KG1 (cell line): ENCODE results near the gene FAM219B.
A peak's percentile ranks its signal among the peaks of the same experiment; 100 is the strongest.
"Not testable (repeated sequence)": the region's sequence is repeated elsewhere in the genome, so short reads cannot be mapped to it uniquely, and the experiment has no call there.

ENCODE experiments used
- DNase-seq: peaks from one replicate; lab custom pipeline; 2025; lab: John Stamatoyannopoulos, UW

The FAM219B gene

GRCh38 chr15:74903676-74904075, 3.0 kb downstream of the FAM219B start:
- no peak for DNase-seq

DNA sequence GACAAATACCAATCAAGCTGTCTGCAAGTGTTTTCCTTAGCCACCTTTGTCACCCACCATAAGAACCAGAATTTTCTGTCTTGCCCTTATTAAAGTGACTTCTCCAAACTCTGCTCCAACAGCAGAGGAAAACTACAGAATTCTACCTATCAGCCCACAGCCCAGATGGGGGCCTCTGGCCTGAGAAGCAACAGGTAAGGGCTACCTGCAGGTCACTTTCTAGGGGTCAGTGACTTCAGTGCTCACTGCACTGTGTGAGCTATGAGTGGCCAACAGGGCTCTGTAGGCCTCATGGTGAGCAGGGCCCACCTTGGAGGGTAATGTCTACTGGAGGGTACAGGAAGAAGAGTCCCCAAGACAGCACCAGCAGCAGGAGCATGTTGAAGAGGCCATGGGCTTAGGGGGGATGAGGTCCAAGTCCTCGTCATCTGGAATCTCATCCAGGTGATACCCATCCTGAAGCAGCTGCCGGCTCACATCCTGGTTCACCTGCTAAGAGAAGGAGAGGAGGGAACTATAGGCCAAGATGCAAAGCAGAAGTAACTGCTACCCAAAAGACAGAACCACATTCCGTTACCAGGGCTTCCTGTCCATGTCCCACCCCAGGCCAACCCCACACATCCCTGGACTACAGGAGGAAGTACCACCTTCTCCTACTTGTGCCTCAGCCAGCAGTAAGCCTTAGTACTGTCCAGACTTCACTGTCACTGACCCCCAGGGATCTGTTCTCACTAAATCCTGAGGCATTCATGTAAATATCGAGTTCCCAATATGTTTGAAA, 4.2 kb downstream of the FAM219B start:
- DNase-seq: no peak

DNA sequence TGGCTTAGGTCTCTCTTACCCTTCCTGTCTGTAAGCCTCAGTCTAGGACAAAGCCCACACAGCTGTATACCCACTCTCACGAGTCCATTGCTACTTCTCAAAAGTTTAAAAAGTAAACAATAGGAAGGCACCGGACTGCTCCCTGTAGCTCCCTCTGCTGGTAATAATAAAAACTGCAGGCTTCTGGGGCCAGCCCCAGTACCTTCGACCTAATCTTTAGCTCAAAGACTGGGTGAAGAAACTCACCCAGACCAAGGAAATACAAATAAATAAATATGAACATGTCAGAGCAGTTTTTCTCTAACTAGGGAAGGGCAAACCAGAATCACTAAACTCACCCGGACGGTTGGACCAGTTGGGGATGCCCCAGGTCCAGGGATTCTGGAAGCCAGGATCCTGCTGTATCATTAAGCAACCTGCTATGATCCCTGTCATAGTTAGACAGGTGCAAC, 5.0 kb downstream of the FAM219B start:
- DNase-seq: peak; percentile 51

GRCh38 chr15:74897300-74897701, 9.3 kb downstream of the FAM219B start:
- DNase-seq: no peak

GRCh38 chr15:74896316-74896715, 10.3 kb downstream of the FAM219B start:
- DNase-seq: no peak

- DNase-seq: no peak
Measured at GRCh38 chr15:74895830-74896229, 10.8 kb downstream of the FAM219B start.

- not testable (repeated sequence) for DNase-seq
Measured at GRCh38 chr15:74894383-74894782, 12.3 kb downstream of the FAM219B start.

- DNase-seq: no peak
Measured at GRCh38 chr15:74893627-74894026, 13.0 kb downstream of the FAM219B start.

- DNase-seq: no peak
Measured at GRCh38 chr15:74892931-74893330, 13.7 kb downstream of the FAM219B start.

- no peak for DNase-seq
Measured at GRCh38 chr15:74892313-74892712, 14.3 kb downstream of the FAM219B start.

DNA sequence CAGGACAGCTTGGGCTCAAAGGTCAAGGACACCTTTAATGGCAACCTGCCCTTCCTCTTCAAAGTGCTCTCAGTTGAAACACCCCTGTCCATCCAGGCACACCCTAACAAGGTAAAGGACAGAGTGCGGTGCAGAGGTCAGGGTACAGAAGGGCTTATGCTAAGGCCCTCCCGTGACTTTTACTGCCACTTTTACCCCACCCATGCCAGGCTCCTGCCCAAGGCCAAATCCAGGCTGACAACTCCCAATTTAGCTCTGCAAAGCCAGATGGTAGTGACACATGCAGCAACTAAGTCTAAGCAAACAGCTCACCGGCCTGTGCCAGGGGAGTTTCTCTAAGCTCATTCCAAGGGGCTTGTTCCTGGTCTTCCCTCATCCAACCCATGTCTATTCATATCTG, 15.2 kb downstream of the FAM219B start:
- no peak for DNase-seq

GRCh38 chr15:74890665-74890960, 16.0 kb downstream of the FAM219B start:
- DNase-seq: no peak

DNA sequence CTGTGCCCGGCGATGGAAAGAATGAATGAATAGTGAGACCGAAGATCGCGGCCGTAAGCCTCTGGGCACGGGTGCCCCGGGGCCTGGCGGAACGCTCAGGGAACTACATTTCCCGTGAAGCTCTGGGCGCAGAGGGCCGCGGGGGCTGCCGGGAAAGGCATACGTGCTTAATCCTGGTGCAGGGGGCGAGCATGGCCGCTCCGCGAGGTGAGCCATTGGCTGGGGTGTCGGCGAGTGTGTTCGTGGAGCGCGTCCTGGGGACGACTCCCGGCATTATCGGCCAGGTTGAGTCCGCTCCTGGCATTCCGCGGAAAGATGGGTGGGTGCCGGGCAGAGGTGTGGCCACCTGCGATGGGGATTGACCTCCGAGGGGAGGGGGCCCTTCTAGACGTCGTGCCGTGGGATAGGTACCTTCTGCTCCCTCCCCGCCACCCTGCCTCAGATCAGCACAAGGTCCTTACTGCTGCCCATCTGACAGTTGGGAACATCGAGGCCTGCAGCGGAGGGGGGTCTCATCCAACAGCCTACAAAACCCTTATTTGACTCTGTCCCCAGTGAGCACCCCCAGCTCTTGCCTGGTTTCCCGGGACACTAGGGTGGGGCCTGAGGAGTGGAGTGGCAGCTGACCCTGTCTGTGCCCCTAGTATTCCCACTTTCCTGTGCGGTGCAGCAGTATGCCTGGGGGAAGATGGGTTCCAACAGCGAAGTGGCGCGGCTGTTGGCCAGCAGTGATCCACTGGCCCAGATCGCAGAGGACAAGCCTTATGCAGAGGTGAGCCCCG, 16.6 kb downstream of the FAM219B start, which contains the start of gene MPI:
MPI (plus strand) TSS at position 160 of the 782 bp plus-strand sequence; CDS start at position 192, 32 bp downstream.
- DNase-seq: peak; percentile 34

DNA sequence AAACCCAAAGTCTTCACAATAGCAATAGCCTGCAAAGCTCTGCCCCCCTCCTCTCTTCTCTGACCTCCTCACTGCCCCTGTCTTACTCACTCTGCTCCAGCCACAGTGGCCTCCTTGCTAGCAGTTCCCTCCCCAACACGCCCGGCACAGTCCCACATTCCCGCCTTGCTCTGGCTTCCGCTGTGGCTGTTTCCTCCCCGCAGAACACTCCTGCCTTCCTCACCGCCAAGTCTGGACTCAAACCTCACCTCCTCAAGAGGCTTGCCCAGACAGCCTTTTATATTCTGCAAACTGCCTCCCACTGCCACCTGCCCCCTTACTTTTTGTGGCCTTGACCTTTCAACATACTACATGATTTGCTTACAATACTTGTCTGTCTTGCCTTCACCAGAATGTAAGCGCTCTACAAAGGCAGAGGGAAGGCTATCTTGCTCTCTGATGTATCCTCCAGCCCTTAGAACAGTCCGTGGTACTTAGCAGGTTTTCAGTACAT, 17.2 kb downstream of the FAM219B start:
- DNase-seq: no peak

DNA sequence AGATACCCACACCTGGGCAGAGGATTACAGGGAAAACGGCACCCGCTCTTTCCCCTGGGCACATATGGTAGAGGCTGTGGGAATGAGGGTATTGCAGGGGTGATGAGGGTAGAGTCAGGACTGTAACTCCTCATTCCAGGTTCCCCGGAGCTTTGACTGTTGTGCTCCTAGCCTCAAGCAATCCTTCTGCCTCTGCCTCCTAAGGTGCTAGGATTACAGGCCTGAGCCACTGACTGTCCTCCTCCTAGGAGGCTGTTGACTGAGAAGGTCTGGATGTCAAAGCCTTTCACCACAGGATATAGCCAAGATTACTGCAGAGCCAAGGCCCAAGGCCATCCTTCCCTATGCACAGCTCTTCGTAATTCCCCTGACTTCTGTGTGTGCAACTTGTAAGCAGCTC, 17.9 kb downstream of the FAM219B start:
- no peak for DNase-seq

DNA sequence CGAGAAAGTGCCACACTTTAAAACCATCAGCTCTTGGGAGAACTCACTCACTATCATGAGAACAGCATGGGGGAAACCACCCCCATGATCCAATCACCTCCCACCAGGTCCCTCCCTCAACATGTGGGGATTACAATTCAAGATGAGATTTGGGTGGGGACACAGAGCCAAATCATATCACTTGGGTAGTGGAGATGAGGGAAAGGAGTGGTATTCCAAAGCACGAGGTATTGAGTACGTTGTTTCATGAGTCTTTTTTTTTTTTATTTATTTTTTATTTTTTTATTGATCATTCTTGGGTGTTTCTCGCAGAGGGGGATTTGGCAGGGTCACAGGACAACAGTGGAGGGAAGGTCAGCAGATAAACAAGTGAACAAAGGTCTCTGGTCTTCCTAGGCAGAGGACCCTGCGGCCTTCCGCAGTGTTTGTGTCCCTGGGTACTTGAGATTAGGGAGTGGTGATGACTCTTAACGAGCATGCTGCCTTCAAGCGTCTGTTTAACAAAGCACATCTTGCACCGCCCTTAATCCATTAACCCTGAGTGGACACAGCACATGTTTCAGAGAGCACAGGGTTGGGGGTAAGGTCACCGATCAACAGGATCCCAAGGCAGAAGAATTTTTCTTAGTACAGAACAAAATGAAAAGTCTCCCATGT, 19.0 kb downstream of the FAM219B start:
- DNase-seq: not testable (repeated sequence)

- DNase-seq: no peak
Measured at GRCh38 chr15:74885461-74885860, 21.2 kb downstream of the FAM219B start.

GRCh38 chr15:74884428-74885223, 22.0 kb downstream of the FAM219B start:
- DNase-seq: no peak

- DNase-seq: no peak
Measured at GRCh38 chr15:74882528-74882927, 24.1 kb downstream of the FAM219B start.

- DNase-seq: no peak
Measured at GRCh38 chr15:74878273-74878672, 28.4 kb downstream of the FAM219B start.

- DNase-seq: no peak
Measured at GRCh38 chr15:74873756-74874424, 32.8 kb downstream of the FAM219B start.
